ENCODE data around the gene CLCNKB.

DNA sequence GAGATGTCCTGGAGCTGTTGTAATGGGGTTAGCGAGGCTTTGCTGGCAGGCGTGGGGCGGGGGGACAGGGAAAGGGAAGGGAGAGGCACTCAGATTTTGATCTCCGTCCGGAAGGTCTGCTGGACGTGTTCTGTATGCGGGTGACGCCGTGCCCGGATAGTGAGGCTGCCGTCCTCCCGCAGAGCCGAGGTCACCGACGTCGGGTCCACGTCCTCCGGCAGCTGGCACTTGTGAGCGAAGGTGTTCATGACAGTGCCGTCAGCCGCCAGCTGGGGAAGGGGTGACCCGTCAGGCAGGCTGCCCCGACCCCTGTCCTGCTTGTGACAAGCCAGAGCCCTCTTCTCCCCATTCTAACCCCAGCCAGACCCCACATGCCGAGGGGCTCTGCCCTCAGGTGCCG lies 28.1 kb upstream of the CLCNKB start:
- TF ChIP-seq, protein P1, sequence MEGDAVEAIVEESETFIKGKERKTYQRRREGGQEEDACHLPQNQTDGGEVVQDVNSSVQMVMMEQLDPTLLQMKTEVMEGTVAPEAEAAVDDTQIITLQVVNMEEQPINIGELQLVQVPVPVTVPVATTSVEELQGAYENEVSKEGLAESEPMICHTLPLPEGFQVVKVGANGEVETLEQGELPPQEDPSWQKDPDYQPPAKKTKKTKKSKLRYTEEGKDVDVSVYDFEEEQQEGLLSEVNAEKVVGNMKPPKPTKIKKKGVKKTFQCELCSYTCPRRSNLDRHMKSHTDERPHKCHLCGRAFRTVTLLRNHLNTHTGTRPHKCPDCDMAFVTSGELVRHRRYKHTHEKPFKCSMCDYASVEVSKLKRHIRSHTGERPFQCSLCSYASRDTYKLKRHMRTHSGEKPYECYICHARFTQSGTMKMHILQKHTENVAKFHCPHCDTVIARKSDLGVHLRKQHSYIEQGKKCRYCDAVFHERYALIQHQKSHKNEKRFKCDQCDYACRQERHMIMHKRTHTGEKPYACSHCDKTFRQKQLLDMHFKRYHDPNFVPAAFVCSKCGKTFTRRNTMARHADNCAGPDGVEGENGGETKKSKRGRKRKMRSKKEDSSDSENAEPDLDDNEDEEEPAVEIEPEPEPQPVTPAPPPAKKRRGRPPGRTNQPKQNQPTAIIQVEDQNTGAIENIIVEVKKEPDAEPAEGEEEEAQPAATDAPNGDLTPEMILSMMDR (conservative IDR thresholded peaks at IDR 0.05) = no peak
- TF ChIP-seq EZH2 (IDR thresholded peaks at IDR 0.05; ENCODE audit: low read depth) = no peak

All from PC-9 (cell line).